Lower leg skin (tissue), 4 donors: ENCODE measurements around the gene STIM1. TPM values are rescaled to one million over a fixed set of nuclear protein-coding genes. Genes with fewer than 3 reads are reported as not detected.

Experiments
- DNase-seq, 2 donors: peaks; one replicate each; pipeline ENCODE4 v3.0.0-alpha.2; 2019; ENCODE audit warnings: low spot score in 2 of 2
- H3K4me3 ChIP-seq: fragments of 200-600 bp; sonication (generic); 2 replicates; pipeline ENCODE4 v1.5.1; 2017; ENCODE audit warnings: mild to moderate bottlenecking, low read depth; ENCODE audit not compliant: poor library complexity, severe bottlenecking
- POLR2A ChIP-seq, 2 donors: fragments of 450-650 bp; IDR thresholded peaks; one replicate each; pipeline ENCODE4 v1.6.1; 2016 to 2017; ENCODE audit warnings: antibody characterized with exemption in 2 of 2, mild to moderate bottlenecking in 1 of 2, moderate library complexity in 1 of 2
- whole genome bisulfite sequencing, 2 donors: methylation state at CpG; one replicate each; pipeline ENCODE4 v1.1.5; 2018; 5-methylcytosine and 5-hydroxymethylcytosine counted together
- intact Hi-C: fragments of 100-400 bp; cut with DNase I; formaldehyde crosslinking; loops from one replicate; pipeline ENCODE4 v1.15.0; 2023; ENCODE audit warnings: low total_unique reads
- total RNA-seq, 4 donors: library from RNA; depleted of rRNA; stranded (reverse); fragments of >200 nt; gene quantifications; one replicate each; pipeline ENCODE4 v1.1.0, GENCODE V29; 2016
- TF ChIP-seq, protein P1 (sequence below), 3 donors: fragments of 450-650 bp; IDR thresholded peaks; one replicate each; pipeline ENCODE4 v1.5.1; 2016; ENCODE audit warnings: antibody characterized with exemption in 3 of 3, mild to moderate bottlenecking in 3 of 3, moderate library complexity in 2 of 3

The STIM1 gene
- total RNA-seq, 4 donors from 2014 or later: 43.7 to 75.9 (median 64.9) TPM

DNA sequence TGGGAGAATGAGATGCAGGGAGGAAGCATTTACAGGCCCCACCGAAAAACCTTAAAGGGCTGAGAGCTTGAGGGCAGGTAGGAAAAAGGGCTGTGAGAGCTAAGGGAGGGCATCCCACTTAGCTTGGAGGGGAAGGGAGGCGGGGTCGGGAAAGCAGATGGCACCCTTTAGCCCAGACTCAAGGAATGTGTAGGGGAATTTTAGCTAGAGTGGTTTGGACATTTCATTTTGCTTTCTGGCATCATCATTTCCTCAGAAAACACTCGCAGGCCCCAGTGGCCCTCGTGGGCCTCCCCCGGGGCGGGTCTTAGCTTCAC lies 846 bp upstream of the STIM1 start:
- H3K4me3 ChIP-seq: no peak overlapping the region
- WGBS, 2 donors: 12 to 14% methylated on average over 7 of the region's 7 CpGs
- DNase-seq: no peak
- TF ChIP-seq, protein P1, sequence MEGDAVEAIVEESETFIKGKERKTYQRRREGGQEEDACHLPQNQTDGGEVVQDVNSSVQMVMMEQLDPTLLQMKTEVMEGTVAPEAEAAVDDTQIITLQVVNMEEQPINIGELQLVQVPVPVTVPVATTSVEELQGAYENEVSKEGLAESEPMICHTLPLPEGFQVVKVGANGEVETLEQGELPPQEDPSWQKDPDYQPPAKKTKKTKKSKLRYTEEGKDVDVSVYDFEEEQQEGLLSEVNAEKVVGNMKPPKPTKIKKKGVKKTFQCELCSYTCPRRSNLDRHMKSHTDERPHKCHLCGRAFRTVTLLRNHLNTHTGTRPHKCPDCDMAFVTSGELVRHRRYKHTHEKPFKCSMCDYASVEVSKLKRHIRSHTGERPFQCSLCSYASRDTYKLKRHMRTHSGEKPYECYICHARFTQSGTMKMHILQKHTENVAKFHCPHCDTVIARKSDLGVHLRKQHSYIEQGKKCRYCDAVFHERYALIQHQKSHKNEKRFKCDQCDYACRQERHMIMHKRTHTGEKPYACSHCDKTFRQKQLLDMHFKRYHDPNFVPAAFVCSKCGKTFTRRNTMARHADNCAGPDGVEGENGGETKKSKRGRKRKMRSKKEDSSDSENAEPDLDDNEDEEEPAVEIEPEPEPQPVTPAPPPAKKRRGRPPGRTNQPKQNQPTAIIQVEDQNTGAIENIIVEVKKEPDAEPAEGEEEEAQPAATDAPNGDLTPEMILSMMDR (IDR thresholded peaks at IDR 0.05): no peak
- no peak for TF ChIP-seq POLR2A (IDR thresholded peaks at IDR 0.05)
- intact Hi-C loops: loop anchor here (5.0 kb wide), 1 partner anchor 218 kb away; no protein-coding TSS in a partner anchor

DNA sequence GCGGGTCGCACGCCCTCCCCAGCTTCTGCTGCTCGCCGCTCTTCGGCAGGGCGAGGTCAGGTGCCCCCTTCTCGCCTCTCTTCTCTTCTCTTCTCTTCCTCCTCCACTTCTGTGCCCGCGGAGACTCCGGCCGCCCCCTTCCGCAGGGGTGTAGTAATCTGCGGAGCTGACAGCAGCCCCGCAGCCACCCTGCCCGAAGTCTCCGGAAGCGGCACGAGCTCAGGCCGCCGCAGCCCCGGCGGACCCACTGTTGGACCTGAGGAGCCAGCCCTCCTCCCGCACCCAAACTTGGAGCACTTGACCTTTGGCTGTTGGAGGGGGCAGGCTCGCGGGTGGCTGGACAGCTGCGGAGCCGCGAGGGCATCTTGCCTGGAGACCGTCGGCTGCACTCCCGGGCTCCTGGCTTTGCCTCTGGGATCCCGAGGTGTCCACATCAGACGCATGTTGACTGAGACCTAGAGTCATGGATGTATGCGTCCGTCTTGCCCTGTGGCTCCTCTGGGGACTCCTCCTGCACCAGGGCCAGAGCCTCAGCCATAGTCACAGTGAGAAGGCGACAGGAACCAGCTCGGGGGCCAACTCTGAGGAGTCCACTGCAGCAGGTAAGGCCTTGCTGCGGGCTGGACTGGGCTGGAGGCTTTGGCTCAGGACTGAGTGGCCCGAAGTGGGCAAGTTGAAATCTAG lies 486 bp downstream of the STIM1 start:
- WGBS, 2 donors: 1 to 2% methylated on average over 31 to 40 of the region's 40 CpGs
- intact Hi-C loops: no loop called here

DNA sequence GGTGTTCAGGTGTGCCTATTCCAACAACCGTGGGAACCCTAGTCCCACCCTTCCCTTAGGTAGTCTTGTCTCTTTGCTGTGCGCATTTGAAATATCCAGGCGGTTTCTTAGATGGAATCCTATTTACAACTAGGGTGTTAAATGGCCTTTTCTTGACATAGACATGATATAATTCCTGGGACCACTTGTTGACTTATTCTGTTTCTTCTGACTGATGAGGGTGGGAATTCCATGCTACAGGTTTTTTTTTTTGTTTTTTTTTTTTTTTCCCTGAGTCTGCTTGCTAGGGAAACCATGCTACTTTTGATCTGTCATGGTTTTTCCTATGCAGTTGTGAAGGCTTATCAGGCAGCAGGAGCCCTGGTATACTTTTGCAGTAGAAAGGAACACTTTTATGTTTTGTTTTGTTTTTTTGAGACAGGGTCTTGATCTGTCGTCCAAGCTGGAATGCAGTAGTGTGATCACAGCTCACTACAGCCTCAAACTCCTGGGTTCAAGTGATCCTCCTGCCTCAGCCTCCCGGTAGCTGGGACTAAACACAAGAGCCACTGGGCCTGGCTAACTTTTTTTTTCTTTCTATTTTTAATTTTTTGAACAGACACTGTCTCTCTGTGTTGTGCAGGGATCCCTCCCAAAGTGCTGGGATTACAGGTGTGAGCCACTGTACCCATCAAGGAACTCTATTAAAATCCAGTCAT lies 1.5 kb downstream of the STIM1 start:
- intact Hi-C loops: no loop called here
- no peak for DNase-seq
- H3K4me3 ChIP-seq: peak overlapping the region; percentile 55
- 54 to 55% methylated on average over 5 of the region's 5 CpGs for WGBS, 2 donors
- TF ChIP-seq, protein P1 (IDR thresholded peaks at IDR 0.05): no peak
- no peak for TF ChIP-seq POLR2A (IDR thresholded peaks at IDR 0.05)

More for the DNA sequence above, 486 bp downstream of the STIM1 start:
- peak in 1 of 2 donors; percentile 92 for DNase-seq
- TF ChIP-seq, protein P1 (IDR thresholded peaks at IDR 0.05): no peak
- no peak for TF ChIP-seq POLR2A (IDR thresholded peaks at IDR 0.05)
- peak overlapping the region; percentile 55 for H3K4me3 ChIP-seq

DNA sequence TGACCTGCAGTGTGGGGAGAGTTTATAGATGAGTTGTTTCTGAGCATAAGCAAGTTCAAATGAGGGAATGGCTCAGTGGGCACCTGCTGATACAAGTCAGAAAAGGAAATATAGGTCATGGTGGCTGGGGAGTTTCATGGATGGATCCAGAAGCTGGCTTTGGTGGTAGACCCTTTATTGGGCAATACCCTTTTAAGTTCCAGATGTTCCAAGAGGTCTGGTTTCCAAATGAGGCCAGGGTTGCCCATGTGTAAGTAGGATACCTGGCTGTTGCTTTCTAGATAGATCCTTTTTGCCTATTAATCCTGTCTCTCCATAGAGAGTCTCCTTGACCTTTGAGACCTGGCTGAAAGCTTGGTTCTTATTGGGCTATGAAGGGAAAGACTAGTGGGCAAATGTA lies 2.2 kb downstream of the STIM1 start:
- intact Hi-C loops: no loop called here
- TF ChIP-seq, protein P1 (IDR thresholded peaks at IDR 0.05): no peak
- no peak for TF ChIP-seq POLR2A (IDR thresholded peaks at IDR 0.05)
- DNase-seq: no peak
- H3K4me3 ChIP-seq: no peak overlapping the region

DNA sequence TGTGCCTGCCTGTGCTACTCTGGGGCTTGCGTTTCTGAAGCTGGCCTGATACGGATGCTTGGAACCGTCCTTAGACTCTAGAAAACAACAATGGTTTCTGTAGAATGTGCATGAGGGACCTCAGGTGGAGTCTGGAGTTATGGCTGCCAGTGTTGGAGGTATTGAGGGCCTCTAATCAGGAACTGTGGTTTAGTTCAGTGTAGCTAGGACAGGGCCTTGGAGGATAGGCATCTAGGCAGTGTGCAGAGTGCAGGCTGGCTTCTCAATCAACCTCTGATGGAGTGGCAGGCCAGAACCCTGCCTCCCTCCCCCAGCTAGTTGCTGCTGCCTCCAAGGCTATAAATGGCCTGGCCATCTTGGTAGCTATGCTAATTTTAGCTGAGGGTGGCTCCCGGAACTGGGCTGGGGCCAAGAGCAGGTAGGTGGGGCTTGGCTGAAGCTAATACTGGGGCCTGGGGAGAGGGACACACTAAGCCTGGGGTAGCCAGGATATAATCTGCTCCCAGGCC lies 4.0 kb downstream of the STIM1 start:
- no peak for DNase-seq
- 69 to 70% methylated on average over 4 of the region's 4 CpGs for WGBS, 2 donors
- no peak overlapping the region for H3K4me3 ChIP-seq
- intact Hi-C loops: no loop called here
- TF ChIP-seq POLR2A (IDR thresholded peaks at IDR 0.05): no peak
- TF ChIP-seq, protein P1 (IDR thresholded peaks at IDR 0.05): no peak
